ENCODE measurements around the gene VWA8.
"Not testable (repeated sequence)": the region's sequence is repeated elsewhere in the genome, so short reads cannot be mapped to it uniquely, and the experiment has no call there.

The VWA8 gene

DNA sequence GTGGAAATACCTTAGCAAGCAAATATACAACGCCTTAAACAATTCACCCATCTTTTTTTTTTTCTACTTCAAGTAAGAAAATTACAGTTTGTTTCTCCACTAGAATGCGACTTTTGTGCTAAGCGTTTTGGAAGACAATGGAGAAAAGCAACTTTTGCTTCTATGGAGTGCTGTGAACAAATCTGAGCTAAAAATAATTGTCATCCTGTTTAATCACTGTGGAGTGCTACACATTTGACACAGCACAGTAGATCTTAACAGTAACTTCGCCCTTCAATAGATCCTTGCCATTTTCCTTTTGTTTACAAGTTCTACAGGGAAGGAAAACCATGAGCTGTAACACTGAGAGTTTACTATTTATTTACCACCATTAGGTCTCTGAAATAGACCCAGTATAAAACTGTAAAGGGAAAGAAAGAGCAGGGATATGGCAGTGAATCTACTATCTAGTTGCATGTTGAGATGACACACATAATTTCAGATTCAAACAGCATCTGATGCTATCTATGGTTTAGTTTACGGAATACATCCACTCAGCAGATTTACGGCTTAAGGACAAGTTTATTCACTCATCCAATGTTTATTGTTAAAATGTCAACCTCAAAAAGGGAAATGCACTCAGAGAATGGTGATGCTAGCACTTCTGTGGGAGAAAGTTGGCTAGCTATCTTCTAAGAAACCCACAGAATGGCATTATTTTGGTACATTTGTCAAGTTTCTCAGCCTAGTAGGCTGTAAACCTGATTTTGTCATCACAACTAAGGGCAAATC, 175.3 kb downstream of the VWA8 start:
- no peak for DNase-seq

- DNase-seq = no peak
Observed at GRCh38 chr13:41782086-41782485, 178.8 kb downstream of the VWA8 start.

DNA sequence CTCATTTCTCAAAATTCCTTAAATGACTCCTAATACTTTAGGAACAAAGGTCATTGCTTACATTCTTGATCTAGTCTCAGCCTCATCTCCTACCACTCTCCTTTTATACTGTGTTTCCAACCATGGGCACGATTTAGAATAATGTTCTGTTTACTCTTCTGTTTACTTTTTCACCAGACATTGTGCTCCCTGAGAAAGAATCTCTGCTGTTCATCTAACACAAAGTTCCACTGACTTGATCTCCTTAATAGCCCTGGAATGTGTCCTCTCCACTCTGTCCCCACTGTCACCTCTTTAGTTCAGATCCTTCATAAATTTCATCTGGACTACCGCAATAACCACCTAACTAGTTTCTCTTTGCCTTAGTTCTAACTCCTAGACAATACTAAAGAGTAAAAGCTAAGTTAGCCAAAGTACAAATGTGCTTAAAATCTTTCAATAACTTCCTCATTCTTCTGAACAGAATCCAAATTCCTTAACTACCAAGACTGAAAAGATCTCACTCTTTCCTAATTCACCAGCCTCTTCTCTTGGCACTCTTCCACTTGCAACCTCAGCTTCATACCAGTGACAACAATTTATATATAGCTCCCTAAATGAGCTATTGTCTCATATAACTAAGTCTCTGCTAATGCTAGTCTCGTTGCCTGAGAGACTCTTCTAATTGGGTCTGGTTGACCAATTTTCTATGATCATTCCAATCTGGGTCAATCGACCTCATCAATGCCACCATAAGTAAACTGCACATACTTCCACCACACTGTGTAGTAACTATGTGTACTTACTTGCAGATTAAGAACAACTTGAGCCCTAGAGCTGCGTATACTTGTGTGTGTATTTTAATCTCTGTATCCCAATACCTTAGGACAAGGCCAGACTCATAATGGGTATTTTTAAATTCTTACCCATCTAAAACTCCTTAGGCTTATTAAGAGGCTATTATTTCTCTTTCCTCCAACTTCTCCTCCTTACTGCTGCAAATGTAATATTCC, 179.9 kb downstream of the VWA8 start:
- DNase-seq = no peak

DNA sequence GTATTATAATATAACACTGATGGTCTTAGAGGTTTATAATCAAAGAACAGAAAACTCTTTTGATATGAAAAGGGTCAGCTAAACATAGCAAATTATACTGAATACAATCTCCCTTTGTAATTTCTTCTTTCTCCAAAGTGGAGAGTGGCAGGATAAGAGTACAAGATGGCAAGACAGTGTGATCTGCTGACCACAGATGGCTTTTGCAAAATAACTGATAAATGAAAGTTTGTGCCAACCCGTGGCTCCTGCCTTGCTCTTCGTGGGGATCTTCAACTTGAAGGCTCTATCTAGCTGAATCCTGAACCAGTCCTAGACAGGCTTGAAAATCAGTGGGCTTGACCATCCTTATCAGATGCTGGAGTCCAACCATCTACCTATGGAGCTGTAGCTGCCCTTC, 185.7 kb downstream of the VWA8 start:
- DNase-seq = no peak

GRCh38 chr13:41774605-41775218, 186.2 kb downstream of the VWA8 start:
- DNase-seq = peak; percentile 55

GRCh38 chr13:41767801-41768200, 193.1 kb downstream of the VWA8 start:
- no peak for DNase-seq

- no peak for DNase-seq
Observed at GRCh38 chr13:41766439-41766838, 194.5 kb downstream of the VWA8 start.

DNA sequence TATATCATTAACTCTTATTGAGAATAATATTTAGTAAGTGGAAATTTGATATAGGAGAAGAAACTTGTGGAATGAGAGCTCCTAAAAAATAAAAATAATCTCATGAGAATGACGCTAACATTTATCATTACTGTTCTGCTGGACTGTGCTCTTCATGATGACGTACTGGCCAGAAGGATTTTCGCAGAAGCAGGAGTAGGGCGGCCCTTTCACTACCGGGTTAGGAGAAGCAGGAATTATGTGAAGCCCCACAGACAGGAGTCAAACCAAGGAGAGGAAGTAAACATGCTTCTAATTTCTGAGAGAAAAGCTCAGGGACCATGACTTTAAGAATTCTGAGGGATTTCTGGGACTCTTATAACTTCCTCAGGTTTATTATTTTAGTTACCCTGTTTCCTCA, 195.1 kb downstream of the VWA8 start:
- DNase-seq = no peak

- DNase-seq = no peak
Observed at GRCh38 chr13:41765020-41765419, 195.9 kb downstream of the VWA8 start.

DNA sequence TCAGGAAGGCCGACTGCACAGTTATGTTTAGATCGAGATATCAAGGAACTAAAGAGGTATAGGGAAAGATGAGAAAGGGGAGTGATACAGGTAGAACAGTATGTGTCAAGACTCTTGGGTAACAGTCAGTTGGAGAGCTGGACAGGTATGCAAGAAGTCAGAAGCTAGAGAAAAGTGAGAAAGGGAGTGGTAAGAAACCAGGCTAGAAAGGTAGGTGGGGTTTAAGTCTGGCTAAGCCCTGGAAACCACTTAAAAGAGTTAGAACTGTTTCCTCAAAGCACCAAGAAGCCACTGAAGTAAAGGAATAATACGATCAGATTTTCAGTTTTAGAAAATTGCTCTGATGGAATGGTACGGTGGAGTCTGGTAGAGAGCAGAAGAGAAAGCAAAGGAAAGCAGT, 196.4 kb downstream of the VWA8 start:
- no peak for DNase-seq

DNA sequence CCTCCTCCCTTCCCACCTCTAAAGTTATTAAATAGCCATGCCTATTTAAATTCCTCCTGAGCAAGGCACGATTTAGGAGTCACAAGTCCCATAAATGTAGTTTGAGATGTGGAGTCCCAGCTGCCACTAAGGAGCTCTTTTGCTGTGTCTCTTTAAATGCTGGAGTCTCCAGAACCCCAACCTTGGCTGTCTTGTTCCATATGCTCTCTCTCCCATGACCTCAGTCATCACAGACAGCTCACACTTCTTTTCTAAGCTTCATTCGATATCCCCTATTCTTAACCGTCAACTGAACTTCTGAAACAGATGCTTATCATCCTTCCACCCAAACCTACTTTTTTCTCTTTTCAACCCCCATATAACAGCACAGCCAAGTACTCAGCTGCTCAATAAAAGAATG, 197.1 kb downstream of the VWA8 start:
- DNase-seq = no peak

GRCh38 chr13:41762796-41763195, 198.1 kb downstream of the VWA8 start:
- no peak for DNase-seq

GRCh38 chr13:41756198-41756880, 204.6 kb downstream of the VWA8 start:
- no peak for DNase-seq

DNA sequence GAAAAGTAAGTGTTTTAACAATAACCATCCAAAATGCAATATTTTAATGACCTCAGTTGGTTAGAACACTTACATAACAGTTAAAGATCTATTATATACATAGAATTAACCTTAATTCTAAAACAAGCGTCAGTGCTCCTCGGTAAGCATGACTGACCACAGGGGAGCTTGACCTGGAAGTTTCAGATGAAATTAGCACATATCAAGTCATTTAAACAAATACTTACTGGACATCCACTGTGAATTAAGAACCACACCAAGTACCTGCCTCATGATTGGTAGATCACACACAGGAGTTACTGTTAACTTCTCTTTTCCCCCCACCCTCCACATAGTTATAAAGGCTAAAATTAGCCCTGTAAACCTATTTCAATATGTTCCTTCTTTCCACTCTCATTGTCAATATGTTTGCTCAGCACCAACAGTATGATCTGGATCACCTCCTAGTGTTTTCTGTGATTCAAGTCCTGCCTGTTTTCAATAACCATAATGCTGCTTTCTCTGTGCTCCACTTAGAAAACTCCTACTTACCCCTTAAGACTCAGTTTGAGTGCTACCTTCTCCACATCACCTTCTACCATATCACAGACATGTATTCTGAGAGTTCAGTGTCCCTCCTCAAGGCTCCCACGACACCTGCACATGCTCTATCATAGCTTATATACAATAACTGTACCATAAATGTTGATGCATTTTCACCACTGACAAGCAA, 209.0 kb downstream of the VWA8 start:
- DNase-seq = no peak

GRCh38 chr13:41751277-41751676, 209.6 kb downstream of the VWA8 start:
- DNase-seq = no peak

DNA sequence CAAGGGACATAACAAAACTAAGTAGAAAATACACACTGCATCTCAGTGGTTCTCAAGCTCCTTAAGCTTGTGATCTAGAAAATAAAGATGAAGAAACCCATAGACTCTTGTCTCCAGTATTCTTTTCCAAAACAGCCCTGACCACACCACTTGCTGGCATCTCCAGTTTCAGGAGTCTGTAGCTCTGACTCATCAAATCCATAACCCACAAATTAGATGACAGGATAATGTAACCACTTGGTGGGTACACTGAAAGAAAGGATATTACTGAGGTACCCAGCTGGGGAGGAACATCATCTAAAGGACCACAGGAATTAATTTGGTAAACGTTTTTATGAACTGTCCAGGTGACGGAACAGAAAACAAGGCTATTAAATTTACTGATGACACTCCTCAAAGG, 214.7 kb downstream of the VWA8 start:
- DNase-seq = no peak

- DNase-seq = not testable (repeated sequence)
Observed at GRCh38 chr13:41745496-41745895, 215.4 kb downstream of the VWA8 start.

GRCh38 chr13:41742917-41743552, 217.9 kb downstream of the VWA8 start:
- no peak for DNase-seq

DNA sequence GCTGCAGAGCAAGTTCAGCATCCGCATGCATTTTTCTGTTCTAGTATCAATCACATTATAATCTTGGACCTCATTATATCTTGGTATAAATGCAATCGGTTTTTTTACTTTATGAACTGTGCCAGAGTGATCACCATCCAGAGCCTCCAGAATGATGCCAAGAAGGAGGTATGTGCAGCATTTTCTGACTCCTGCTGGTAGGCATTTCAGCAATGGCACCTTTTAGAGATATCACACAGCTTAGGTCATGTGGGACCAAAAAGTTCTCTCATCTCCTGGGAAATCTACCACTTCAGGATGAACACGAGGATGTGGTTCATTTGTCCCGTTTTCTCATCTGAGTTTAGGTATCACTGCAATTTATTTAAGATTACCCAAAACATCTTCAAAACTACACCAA, 220.4 kb downstream of the VWA8 start:
- no peak for DNase-seq

DNA sequence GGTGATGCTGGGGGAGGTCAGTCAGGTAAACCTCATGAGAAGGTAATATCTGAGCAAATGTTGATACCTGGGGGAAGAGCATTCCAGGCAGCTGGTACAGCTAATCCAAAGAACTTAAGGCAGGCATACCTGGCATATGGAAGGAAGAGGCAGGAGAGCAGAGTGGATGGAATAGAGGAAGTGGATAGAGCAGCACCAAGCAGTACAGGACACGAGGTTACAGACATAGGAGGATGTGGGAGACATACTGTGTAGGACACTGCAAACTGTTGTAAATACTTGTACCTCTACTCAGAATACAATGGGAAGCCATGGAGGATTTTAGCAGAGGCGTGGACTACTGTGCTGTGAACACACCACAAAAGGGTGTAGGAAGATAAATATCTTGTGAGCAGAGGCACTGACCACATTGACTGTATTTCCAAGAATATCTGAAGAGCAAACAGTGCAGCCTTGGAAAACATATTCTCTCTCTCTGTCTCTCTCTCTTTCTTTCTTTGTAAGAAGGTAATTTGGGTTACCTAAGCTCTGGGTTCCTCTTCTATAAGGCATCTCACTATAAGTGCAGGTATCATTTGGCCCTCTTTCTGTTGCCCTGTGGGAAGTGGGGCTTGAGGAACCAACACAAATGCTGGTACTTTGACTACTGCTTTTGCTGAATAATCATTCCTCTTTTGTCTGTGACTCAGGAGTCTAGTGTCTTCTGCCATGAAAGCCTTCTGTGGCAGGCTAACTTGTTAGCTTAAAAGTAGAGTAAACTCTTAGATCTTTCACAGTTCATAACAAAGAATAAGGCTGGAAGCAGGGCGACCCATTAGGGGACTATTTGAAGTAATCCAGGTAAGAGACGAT, 238.0 kb downstream of the VWA8 start:
- no peak for DNase-seq

Measured in DMS79 treated with DMSO at 0.1 percent for 48 hours (cell line).